HG03064 (cell line): Measurements from ENCODE around the gene NSG1.
"Not testable (repeated sequence)": the region's sequence is repeated elsewhere in the genome, so short reads cannot be mapped to it uniquely, and the experiment has no call there.

Experiments
- ATAC-seq: cut with Tn5 transposase; IDR thresholded peaks from one replicate; pipeline ENCODE4 v1.9.1; 2021; ENCODE audit warnings: low read depth; ENCODE audit not compliant: unreplicated experiment

NSG1 gene

DNA sequence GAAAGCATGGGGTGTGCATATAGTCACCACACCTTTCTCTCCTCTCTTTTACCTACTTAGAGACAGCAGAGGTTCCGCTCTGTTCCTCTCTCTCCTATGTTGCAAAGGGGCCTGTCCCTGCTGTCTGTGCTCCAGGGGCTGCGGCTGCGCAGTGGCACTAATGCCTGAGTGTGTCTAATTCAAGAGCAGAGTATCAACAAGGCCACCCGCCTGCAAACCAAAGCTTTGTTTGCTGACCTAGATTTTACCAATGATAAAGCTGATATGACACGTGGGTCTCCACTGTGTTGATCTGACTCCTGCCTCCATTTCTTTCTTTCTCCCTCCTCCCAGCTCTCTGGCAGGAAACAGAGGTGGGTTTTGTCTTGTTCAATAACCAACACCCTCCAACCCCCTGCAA, 74.9 kb downstream of the NSG1 start:
- no peak for ATAC-seq

DNA sequence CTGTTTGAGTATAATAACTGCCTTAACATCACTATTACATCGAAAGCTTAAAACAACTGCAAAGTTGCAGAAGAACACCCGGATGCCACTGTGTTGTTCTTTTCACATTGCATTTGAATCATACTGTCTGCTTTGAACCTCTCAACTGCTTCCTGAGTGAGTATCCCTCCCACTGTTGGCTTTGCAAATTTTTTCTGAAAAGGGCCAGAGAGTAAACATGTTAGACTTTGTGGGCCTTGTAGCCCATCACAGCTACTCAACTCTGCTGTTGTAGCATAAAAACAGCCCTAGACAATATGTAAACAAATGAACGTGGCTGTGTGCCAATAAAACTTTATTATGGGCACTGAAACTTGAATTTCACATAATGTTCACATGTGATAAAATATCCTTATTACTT, 76.1 kb downstream of the NSG1 start:
- ATAC-seq, result no peak

DNA sequence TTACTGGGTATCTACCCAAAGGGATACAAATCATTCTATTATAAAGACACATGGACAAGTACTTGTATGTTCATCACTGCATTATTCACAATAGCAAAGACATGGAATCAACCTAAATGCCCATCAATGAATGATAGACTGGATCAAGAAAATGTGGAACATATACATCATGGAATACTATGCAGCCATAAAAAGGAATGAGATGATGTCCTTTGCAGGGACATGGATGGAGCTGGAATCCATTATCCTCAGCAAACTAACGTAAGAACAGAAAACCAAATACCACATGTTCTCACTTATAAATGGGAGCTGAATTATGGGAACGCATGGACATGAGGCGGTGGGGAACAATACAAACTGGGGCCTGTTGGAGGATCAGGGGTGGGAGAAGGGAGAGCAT, 78.3 kb downstream of the NSG1 start:
- ATAC-seq, result not testable (repeated sequence)
